ENCODE measurements around the gene CRIP2.

CRIP2 gene

GRCh38 chr14:105478398-105479251 lies 4.0 kb downstream of the CRIP2 start:
- DNase-seq: peak; percentile 34
- no peak overlapping the region for H2BK120ac ChIP-seq (ENCODE audit: low read depth, low read length)
- H3K18ac ChIP-seq (ENCODE audit: low read length): no peak overlapping the region
- no peak overlapping the region for H3K9ac ChIP-seq (ENCODE audit: low read length)
- H2BK5ac ChIP-seq (ENCODE audit: low read length): no peak overlapping the region
- H3K4me1 ChIP-seq (ENCODE audit: control insufficient read depth, low read depth, low read length): peaks cover 9% of the 10 kb centered on the region
- H2BK15ac ChIP-seq (replicated peaks; ENCODE audit: low read depth): no peak overlapping the region
- no peak overlapping the region for H3K4ac ChIP-seq (ENCODE audit: low read depth, low read length)
- H3K27me3 ChIP-seq (ENCODE audit: insufficient read depth, low read length, poor library complexity): peaks cover 3% of the 10 kb centered on the region
- no peak overlapping the region for H3K4me2 ChIP-seq (ENCODE audit: low read length)
- no CpG with 5 or more reads among the region's 81 CpGs for WGBS (ENCODE audit: extremely low coverage, insufficient coverage, low lambda C conversion rate)
- H2AK5ac ChIP-seq (ENCODE audit: low read length): no peak overlapping the region
- H3K4me3 ChIP-seq (ENCODE audit: low read length): no peak overlapping the region
- no peaks in the 10 kb centered on the region for H3K79me1 ChIP-seq (ENCODE audit: low read length)
- no peak overlapping the region for H4K5ac ChIP-seq (ENCODE audit: low read length)
- H4K8ac ChIP-seq (ENCODE audit: low read depth, low read length): no peak overlapping the region
- no peaks in the 10 kb centered on the region for H3K36me3 ChIP-seq (ENCODE audit: control insufficient read depth, insufficient read depth, low read length)
- H3K23ac ChIP-seq (ENCODE audit: low read length): no peak overlapping the region
- H3K79me2 ChIP-seq (ENCODE audit: control insufficient read depth, insufficient read depth, low read length): no peaks in the 10 kb centered on the region
- no peak overlapping the region for H3K56ac ChIP-seq (ENCODE audit: low read length)
- no peak overlapping the region for H3K27ac ChIP-seq (ENCODE audit: low read depth, low read length)

GRCh38 chr14:105479431-105480158 lies 5.0 kb downstream of the CRIP2 start:
- Histone ChIP-seq H3K79me2 (ENCODE audit: control insufficient read depth, insufficient read depth, low read length) (no peaks in the 10 kb centered on the region), H3K27ac (ENCODE audit: low read depth, low read length) (no peak overlapping the region), H3K4me1 (ENCODE audit: control insufficient read depth, low read depth, low read length) (peaks cover 9% of the 10 kb centered on the region), H4K8ac (ENCODE audit: low read depth, low read length) (no peak overlapping the region), H2BK5ac (ENCODE audit: low read length) (no peak overlapping the region), H3K36me3 (ENCODE audit: control insufficient read depth, insufficient read depth, low read length) (no peaks in the 10 kb centered on the region), H3K18ac (ENCODE audit: low read length) (no peak overlapping the region), H3K4me3 (ENCODE audit: low read length) (no peak overlapping the region), H3K4me2 (ENCODE audit: low read length) (no peak overlapping the region), H3K79me1 (ENCODE audit: low read length) (no peaks in the 10 kb centered on the region), H3K23ac (ENCODE audit: low read length) (no peak overlapping the region), H3K4ac (ENCODE audit: low read depth, low read length) (no peak overlapping the region), H3K56ac (ENCODE audit: low read length) (no peak overlapping the region), H2AK5ac (ENCODE audit: low read length) (no peak overlapping the region), H4K5ac (ENCODE audit: low read length) (no peak overlapping the region), H3K27me3 (ENCODE audit: insufficient read depth, low read length, poor library complexity) (peaks cover 3% of the 10 kb centered on the region), H2BK15ac (replicated peaks; ENCODE audit: low read depth) (no peak overlapping the region), H2BK120ac (ENCODE audit: low read depth, low read length) (no peak overlapping the region), H3K9ac (ENCODE audit: low read length) (no peak overlapping the region)
- WGBS (ENCODE audit: extremely low coverage, insufficient coverage, low lambda C conversion rate): no CpG with 5 or more reads among the region's 34 CpGs
- no peak for DNase-seq

DNA sequence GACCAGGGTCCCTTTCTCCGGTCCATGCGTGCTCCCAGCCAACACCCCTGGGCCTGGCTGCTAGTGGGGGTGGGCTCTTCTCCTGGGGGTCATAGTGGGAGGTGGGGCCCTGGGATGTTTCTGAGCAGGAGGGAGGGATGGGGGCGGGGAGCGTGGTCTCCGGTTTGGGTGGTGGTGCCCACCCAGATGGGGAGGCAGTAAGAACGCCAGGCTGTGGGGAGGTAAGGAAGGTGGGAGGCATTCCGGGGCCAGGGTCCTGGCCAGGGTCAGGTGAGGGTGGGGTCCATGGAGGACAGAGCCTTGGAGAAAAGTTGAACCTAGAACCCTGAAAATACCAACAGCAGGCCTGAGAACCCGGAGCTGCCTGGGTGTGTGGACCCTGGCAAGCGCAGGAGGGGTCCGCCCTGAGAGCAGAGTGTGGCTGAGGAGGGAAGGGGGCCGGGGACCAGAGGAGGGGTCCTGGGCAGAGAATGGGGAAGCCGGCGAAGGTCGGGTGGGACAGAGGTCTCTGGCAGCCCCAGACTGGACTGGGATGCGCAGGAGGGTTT lies 5.7 kb downstream of the CRIP2 start:
- Histone ChIP-seq H3K79me1 (ENCODE audit: low read length) (no peaks in the 10 kb centered on the region), H4K8ac (ENCODE audit: low read depth, low read length) (no peak overlapping the region), H3K27ac (ENCODE audit: low read depth, low read length) (no peak overlapping the region), H3K79me2 (ENCODE audit: control insufficient read depth, insufficient read depth, low read length) (no peaks in the 10 kb centered on the region), H2BK5ac (ENCODE audit: low read length) (no peak overlapping the region), H3K27me3 (ENCODE audit: insufficient read depth, low read length, poor library complexity) (peaks cover 3% of the 10 kb centered on the region), H3K4ac (ENCODE audit: low read depth, low read length) (no peak overlapping the region), H4K5ac (ENCODE audit: low read length) (no peak overlapping the region), H2BK120ac (ENCODE audit: low read depth, low read length) (no peak overlapping the region), H3K23ac (ENCODE audit: low read length) (no peak overlapping the region), H3K56ac (ENCODE audit: low read length) (no peak overlapping the region), H3K4me1 (ENCODE audit: control insufficient read depth, low read depth, low read length) (peaks cover 9% of the 10 kb centered on the region), H3K4me3 (ENCODE audit: low read length) (no peak overlapping the region), H3K18ac (ENCODE audit: low read length) (no peak overlapping the region), H3K4me2 (ENCODE audit: low read length) (no peak overlapping the region), H3K9ac (ENCODE audit: low read length) (no peak overlapping the region), H3K36me3 (ENCODE audit: control insufficient read depth, insufficient read depth, low read length) (no peaks in the 10 kb centered on the region), H2BK15ac (replicated peaks; ENCODE audit: low read depth) (no peak overlapping the region), H2AK5ac (ENCODE audit: low read length) (no peak overlapping the region)
- DNase-seq: no peak
- no CpG with 5 or more reads among the region's 15 CpGs for WGBS (ENCODE audit: extremely low coverage, insufficient coverage, low lambda C conversion rate)

GRCh38 chr14:105480807-105481801 lies 6.5 kb downstream of the CRIP2 start:
- no peak overlapping the region for H3K27ac ChIP-seq (ENCODE audit: low read depth, low read length)
- no peak overlapping the region for H2BK5ac ChIP-seq (ENCODE audit: low read length)
- peaks cover 9% of the 10 kb centered on the region for H3K4me1 ChIP-seq (ENCODE audit: control insufficient read depth, low read depth, low read length)
- peak overlapping the region; percentile 44 for H3K4me2 ChIP-seq (ENCODE audit: low read length)
- no peak overlapping the region for H2BK15ac ChIP-seq (replicated peaks; ENCODE audit: low read depth)
- H4K8ac ChIP-seq (ENCODE audit: low read depth, low read length): no peak overlapping the region
- H3K18ac ChIP-seq (ENCODE audit: low read length): no peak overlapping the region
- peak overlapping the region; percentile 64 for H3K9ac ChIP-seq (ENCODE audit: low read length)
- H3K23ac ChIP-seq (ENCODE audit: low read length): peak overlapping the region; percentile 24
- H3K4me3 ChIP-seq (ENCODE audit: low read length): no peak overlapping the region
- no peak overlapping the region for H3K4ac ChIP-seq (ENCODE audit: low read depth, low read length)
- H3K36me3 ChIP-seq (ENCODE audit: control insufficient read depth, insufficient read depth, low read length): no peaks in the 10 kb centered on the region
- WGBS (ENCODE audit: extremely low coverage, insufficient coverage, low lambda C conversion rate): no CpG with 5 or more reads among the region's 35 CpGs
- H4K5ac ChIP-seq (ENCODE audit: low read length): no peak overlapping the region
- H3K56ac ChIP-seq (ENCODE audit: low read length): peak overlapping the region; percentile 85
- H2BK120ac ChIP-seq (ENCODE audit: low read depth, low read length): no peak overlapping the region
- no peaks in the 10 kb centered on the region for H3K79me1 ChIP-seq (ENCODE audit: low read length)
- DNase-seq: peak; percentile 95
- no peak overlapping the region for H2AK5ac ChIP-seq (ENCODE audit: low read length)
- H3K27me3 ChIP-seq (ENCODE audit: insufficient read depth, low read length, poor library complexity): peaks cover 3% of the 10 kb centered on the region
- H3K79me2 ChIP-seq (ENCODE audit: control insufficient read depth, insufficient read depth, low read length): no peaks in the 10 kb centered on the region

GRCh38 chr14:105481886-105482457 lies 7.4 kb downstream of the CRIP2 start:
- no peak overlapping the region for H3K4me3 ChIP-seq (ENCODE audit: low read length)
- H2BK5ac ChIP-seq (ENCODE audit: low read length): no peak overlapping the region
- H3K18ac ChIP-seq (ENCODE audit: low read length): no peak overlapping the region
- peak overlapping the region; percentile 4 for H3K4me2 ChIP-seq (ENCODE audit: low read length)
- WGBS (ENCODE audit: extremely low coverage, insufficient coverage, low lambda C conversion rate): no CpG with 5 or more reads among the region's 18 CpGs
- peak; percentile 98 for DNase-seq
- no peak overlapping the region for H4K5ac ChIP-seq (ENCODE audit: low read length)
- no peak overlapping the region for H2BK15ac ChIP-seq (replicated peaks; ENCODE audit: low read depth)
- no peak overlapping the region for H3K23ac ChIP-seq (ENCODE audit: low read length)
- H3K27me3 ChIP-seq (ENCODE audit: insufficient read depth, low read length, poor library complexity): peaks cover 7% of the 10 kb centered on the region
- H4K8ac ChIP-seq (ENCODE audit: low read depth, low read length): no peak overlapping the region
- H3K4me1 ChIP-seq (ENCODE audit: control insufficient read depth, low read depth, low read length): peaks cover 5% of the 10 kb centered on the region
- H3K36me3 ChIP-seq (ENCODE audit: control insufficient read depth, insufficient read depth, low read length): no peaks in the 10 kb centered on the region
- no peak overlapping the region for H2BK120ac ChIP-seq (ENCODE audit: low read depth, low read length)
- no peak overlapping the region for H2AK5ac ChIP-seq (ENCODE audit: low read length)
- H3K79me1 ChIP-seq (ENCODE audit: low read length): no peaks in the 10 kb centered on the region
- no peak overlapping the region for H3K27ac ChIP-seq (ENCODE audit: low read depth, low read length)
- H3K4ac ChIP-seq (ENCODE audit: low read depth, low read length): no peak overlapping the region
- H3K56ac ChIP-seq (ENCODE audit: low read length): no peak overlapping the region
- H3K79me2 ChIP-seq (ENCODE audit: control insufficient read depth, insufficient read depth, low read length): no peaks in the 10 kb centered on the region
- no peak overlapping the region for H3K9ac ChIP-seq (ENCODE audit: low read length)

All from mesendoderm (in vitro differentiated cells).